Brain microvascular endothelial cell (primary cell): ENCODE data around the gene AKAP13.

ENCODE experiments used
- DNase-seq: peaks from one replicate; pipeline ENCODE4 v3.0.0-alpha.2; 2020
- H3K27ac ChIP-seq: fragments of 250-450 bp; sonication (Bioruptor Pico); 2 replicates; pipeline ENCODE4 v1.5.1; 2020; ENCODE audit warnings: mild to moderate bottlenecking, moderate library complexity
- H3K27me3 ChIP-seq: fragments of 250-450 bp; sonication (Bioruptor Pico); replicated peaks from 2 replicates; pipeline ENCODE4 v1.5.1; 2020; ENCODE audit warnings: mild to moderate bottlenecking
- H3K36me3 ChIP-seq: fragments of 250-450 bp; sonication (Bioruptor Pico); replicated peaks from 2 replicates; pipeline ENCODE4 v1.5.1; 2020; ENCODE audit warnings: mild to moderate bottlenecking
- H3K4me3 ChIP-seq: 2 replicates; pipeline ENCODE4 v1.5.1; 2011; ENCODE audit warnings: low read depth, mild to moderate bottlenecking, control low read depth, low read length, moderate library complexity
- in situ Hi-C: cut with HindIII; loops from 2 replicates; pipeline ENCODE4 v1.10.0; 2017; ENCODE audit warnings: low sequenced_read_pairs, low pct_ligation_motif_present
- TF ChIP-seq, protein P1 (sequence below): IDR thresholded peaks from 2 replicates; pipeline ENCODE4 v1.5.1; 2011; ENCODE audit warnings: low read depth, mild to moderate bottlenecking, moderate library complexity, low read length, control low read depth, inconsistent platforms; ENCODE audit errors: missing control alignments

Gene AKAP13

DNA sequence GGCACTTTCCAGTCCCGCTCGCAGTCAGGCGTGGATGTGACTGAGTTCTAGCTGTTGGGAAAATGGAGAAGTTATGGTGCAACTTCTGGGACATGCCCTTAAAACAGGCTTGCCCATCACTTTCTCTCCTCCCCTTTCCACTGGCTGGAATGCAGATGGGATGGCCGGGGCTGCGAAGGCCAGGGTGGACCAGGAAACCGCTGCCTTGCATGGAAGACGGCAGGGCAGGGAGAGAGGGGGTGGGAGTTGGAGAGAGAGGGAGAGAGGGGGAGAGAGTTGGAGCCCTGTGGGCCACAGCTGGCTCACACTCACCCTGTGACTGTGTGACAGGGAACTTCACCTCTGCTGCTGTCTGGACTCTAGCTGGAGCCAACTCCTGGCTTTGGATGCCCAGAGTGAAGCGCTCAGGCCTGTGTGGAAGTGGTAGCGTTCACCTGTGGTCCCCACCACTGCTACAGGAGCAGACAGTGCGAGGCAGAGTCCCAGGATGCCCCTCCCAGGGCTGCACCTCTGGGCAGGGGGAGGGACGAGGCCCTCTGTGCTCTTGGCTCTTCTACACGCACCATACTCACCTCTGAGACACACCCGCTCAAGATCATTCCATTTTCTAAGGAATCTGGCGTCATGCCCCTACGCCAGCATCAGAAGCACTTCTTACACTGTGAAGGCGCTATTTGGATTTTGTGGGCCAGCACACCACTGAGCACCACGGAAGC, 377.7 kb downstream of the AKAP13 start:
- in situ Hi-C loops, result no loop called here

DNA sequence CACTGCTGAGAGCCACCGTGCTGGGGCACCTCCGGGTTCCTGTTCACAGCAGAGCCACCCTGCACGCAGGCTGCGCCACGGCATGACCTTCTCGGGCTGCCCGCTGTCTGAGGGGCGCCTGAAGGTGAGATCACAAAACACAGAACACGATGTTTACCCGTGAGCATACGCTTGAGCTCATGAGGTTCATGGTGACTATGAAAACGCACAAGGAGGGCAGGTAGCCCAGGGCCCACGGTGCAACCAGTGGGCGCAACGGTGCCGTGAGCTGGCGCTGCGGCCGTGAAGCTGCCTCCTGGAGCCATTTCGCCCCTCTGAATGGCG, 378.2 kb downstream of the AKAP13 start:
- TF ChIP-seq, protein P1, sequence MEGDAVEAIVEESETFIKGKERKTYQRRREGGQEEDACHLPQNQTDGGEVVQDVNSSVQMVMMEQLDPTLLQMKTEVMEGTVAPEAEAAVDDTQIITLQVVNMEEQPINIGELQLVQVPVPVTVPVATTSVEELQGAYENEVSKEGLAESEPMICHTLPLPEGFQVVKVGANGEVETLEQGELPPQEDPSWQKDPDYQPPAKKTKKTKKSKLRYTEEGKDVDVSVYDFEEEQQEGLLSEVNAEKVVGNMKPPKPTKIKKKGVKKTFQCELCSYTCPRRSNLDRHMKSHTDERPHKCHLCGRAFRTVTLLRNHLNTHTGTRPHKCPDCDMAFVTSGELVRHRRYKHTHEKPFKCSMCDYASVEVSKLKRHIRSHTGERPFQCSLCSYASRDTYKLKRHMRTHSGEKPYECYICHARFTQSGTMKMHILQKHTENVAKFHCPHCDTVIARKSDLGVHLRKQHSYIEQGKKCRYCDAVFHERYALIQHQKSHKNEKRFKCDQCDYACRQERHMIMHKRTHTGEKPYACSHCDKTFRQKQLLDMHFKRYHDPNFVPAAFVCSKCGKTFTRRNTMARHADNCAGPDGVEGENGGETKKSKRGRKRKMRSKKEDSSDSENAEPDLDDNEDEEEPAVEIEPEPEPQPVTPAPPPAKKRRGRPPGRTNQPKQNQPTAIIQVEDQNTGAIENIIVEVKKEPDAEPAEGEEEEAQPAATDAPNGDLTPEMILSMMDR, result no peak
- H3K27me3 ChIP-seq, result no peaks in the 10 kb centered on the region
- H3K4me3 ChIP-seq, result no peak overlapping the region
- DNase-seq, result no peak
- no peak overlapping the region for H3K27ac ChIP-seq
- no peaks in the 10 kb centered on the region for H3K36me3 ChIP-seq
- in situ Hi-C loops, result no loop called here

More for the DNA sequence above, 377.7 kb downstream of the AKAP13 start:
- no peak overlapping the region for H3K4me3 ChIP-seq
- no peaks in the 10 kb centered on the region for H3K36me3 ChIP-seq
- no peak overlapping the region for H3K27ac ChIP-seq
- no peak for DNase-seq
- TF ChIP-seq, protein P1, result no peak
- no peaks in the 10 kb centered on the region for H3K27me3 ChIP-seq

DNA sequence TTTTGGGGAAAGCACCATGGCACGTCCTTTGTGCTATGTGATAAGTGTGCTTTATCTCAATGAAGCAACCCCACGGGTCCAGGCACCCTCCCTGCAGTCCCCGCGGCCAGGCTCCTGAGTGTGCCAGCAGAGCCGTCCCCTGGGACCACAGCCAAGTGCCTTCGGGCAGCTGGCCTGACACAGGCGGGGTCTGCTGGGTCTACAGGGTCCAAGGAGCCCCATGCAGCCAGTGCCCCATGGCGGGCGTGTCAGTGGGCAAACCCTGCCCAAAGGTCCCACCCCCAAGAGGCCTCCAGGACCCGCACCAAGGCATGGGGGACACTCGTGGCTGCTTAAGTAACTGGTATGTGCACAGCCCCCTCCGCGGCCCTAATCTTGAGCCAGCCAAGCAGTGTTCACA, 379.0 kb downstream of the AKAP13 start:
- no peaks in the 10 kb centered on the region for H3K27me3 ChIP-seq
- DNase-seq, result no peak
- no peak overlapping the region for H3K27ac ChIP-seq
- TF ChIP-seq, protein P1, result no peak
- no peaks in the 10 kb centered on the region for H3K36me3 ChIP-seq
- in situ Hi-C loops, result no loop called here
- H3K4me3 ChIP-seq, result no peak overlapping the region

DNA sequence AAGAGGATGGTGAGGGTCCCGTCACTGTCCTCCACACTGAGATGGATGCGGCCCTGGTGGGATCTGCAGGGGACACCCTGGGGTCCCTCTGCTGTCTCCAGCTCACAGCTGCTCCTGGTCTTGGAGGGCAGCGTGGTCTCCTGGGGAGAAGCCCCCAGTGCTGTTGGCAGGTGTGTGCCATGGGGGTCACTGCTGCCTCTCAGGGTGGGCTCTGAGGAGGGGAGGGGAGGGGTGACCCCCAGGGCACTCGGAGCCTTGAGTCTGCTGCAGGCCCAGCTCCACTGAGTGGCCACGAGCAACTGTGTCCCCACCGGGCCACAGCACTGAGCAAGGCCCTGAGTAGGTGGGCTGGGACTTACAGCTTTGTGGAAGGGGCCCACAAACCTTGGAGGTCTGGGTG, 379.6 kb downstream of the AKAP13 start:
- no peak overlapping the region for H3K4me3 ChIP-seq
- H3K27me3 ChIP-seq, result no peaks in the 10 kb centered on the region
- no peaks in the 10 kb centered on the region for H3K36me3 ChIP-seq
- H3K27ac ChIP-seq, result no peak overlapping the region
- no peak for DNase-seq
- TF ChIP-seq, protein P1, result no peak
- in situ Hi-C loops, result no loop called here

DNA sequence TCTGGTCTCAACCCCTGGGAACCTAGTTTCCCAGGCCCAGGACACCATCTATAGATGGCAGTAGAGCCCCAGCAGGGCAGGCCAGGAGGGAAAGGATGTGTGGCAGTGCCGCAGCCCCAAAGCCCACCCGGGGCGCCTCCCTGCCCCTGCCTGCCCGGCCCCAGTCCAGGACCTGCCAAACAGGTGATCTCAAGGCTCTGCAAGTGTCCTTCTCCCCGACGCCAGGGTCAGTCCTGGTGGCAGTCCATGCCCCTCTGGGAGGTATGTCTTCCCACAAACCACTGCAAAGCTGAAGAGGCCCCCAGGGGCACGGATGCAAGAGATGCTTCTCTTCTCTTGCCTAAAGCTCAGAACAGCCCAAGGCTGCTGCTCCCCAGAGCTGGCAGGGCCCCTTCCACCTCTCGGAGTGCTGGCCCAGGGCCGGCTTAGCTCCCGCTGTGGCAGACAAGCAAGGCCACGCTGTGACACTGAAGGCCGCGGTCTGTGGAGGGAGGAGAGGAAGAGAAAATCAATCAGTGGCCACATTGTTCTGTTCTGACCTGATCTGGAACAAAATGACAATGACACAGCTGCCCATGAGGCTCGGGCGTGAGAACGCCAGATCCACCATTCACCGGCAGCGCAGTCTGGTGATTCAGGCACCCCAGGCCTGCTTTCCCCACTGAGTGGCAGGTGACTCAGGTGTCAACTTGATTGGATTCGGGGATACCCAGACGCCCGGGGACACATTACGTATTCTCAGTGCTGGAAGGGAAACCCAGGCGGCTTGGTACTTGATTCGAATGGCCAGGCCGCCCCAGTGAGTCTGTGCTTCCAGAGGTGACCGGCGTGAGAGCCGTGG, 380.3 kb downstream of the AKAP13 start:
- no peak overlapping the region for H3K4me3 ChIP-seq
- in situ Hi-C loops, result no loop called here
- no peak overlapping the region for H3K27ac ChIP-seq
- no peaks in the 10 kb centered on the region for H3K36me3 ChIP-seq
- TF ChIP-seq, protein P1, result peak; percentile 45
- no peaks in the 10 kb centered on the region for H3K27me3 ChIP-seq
- no peak for DNase-seq
